Vagina (tissue), 2 donors: ENCODE data around the gene DOCK1.

Source experiments
- POLR2A ChIP-seq, 2 donors: fragments of 450-650 bp; IDR thresholded peaks; one replicate each; pipeline ENCODE4 v1.6.1; 2017; ENCODE audit warnings: antibody characterized with exemption in 2 of 2, mild to moderate bottlenecking in 2 of 2, moderate library complexity in 2 of 2
- POLR2AphosphoS5 ChIP-seq, 2 donors: sonication (generic); formaldehyde crosslinking; IDR thresholded peaks; one replicate each; pipeline ENCODE4 v1.9.0; 2017; ENCODE audit warnings: antibody characterized with exemption in 2 of 2, mild to moderate bottlenecking in 2 of 2, low read depth in 1 of 2; ENCODE audit not compliant: insufficient read depth in 1 of 2

- TF ChIP-seq POLR2AphosphoS5 (IDR thresholded peaks at IDR 0.05; ENCODE audit: insufficient read depth in 1 of 2, low read depth in 1 of 2) (no peak), POLR2A (IDR thresholded peaks at IDR 0.05) (no peak)
Observed at GRCh38 chr10:127243490-127244272, 338.5 kb downstream of the DOCK1 start.
